ENCODE results near the gene CDH13. TPM values are rescaled to one million over a fixed set of nuclear protein-coding genes. Genes with fewer than 3 reads are reported as not detected.

CDH13 gene
- total and polyA plus RNA-seq, 2 of the 8 experiments (the other 6 are each of a cell fraction or from before 2014, with no cell fraction given): 2.3 to 2.4 TPM

GRCh38 chr16:83743241-83743640, 1116.5 kb downstream of the CDH13 start (continued):
- TF ChIP-seq, protein P1, sequence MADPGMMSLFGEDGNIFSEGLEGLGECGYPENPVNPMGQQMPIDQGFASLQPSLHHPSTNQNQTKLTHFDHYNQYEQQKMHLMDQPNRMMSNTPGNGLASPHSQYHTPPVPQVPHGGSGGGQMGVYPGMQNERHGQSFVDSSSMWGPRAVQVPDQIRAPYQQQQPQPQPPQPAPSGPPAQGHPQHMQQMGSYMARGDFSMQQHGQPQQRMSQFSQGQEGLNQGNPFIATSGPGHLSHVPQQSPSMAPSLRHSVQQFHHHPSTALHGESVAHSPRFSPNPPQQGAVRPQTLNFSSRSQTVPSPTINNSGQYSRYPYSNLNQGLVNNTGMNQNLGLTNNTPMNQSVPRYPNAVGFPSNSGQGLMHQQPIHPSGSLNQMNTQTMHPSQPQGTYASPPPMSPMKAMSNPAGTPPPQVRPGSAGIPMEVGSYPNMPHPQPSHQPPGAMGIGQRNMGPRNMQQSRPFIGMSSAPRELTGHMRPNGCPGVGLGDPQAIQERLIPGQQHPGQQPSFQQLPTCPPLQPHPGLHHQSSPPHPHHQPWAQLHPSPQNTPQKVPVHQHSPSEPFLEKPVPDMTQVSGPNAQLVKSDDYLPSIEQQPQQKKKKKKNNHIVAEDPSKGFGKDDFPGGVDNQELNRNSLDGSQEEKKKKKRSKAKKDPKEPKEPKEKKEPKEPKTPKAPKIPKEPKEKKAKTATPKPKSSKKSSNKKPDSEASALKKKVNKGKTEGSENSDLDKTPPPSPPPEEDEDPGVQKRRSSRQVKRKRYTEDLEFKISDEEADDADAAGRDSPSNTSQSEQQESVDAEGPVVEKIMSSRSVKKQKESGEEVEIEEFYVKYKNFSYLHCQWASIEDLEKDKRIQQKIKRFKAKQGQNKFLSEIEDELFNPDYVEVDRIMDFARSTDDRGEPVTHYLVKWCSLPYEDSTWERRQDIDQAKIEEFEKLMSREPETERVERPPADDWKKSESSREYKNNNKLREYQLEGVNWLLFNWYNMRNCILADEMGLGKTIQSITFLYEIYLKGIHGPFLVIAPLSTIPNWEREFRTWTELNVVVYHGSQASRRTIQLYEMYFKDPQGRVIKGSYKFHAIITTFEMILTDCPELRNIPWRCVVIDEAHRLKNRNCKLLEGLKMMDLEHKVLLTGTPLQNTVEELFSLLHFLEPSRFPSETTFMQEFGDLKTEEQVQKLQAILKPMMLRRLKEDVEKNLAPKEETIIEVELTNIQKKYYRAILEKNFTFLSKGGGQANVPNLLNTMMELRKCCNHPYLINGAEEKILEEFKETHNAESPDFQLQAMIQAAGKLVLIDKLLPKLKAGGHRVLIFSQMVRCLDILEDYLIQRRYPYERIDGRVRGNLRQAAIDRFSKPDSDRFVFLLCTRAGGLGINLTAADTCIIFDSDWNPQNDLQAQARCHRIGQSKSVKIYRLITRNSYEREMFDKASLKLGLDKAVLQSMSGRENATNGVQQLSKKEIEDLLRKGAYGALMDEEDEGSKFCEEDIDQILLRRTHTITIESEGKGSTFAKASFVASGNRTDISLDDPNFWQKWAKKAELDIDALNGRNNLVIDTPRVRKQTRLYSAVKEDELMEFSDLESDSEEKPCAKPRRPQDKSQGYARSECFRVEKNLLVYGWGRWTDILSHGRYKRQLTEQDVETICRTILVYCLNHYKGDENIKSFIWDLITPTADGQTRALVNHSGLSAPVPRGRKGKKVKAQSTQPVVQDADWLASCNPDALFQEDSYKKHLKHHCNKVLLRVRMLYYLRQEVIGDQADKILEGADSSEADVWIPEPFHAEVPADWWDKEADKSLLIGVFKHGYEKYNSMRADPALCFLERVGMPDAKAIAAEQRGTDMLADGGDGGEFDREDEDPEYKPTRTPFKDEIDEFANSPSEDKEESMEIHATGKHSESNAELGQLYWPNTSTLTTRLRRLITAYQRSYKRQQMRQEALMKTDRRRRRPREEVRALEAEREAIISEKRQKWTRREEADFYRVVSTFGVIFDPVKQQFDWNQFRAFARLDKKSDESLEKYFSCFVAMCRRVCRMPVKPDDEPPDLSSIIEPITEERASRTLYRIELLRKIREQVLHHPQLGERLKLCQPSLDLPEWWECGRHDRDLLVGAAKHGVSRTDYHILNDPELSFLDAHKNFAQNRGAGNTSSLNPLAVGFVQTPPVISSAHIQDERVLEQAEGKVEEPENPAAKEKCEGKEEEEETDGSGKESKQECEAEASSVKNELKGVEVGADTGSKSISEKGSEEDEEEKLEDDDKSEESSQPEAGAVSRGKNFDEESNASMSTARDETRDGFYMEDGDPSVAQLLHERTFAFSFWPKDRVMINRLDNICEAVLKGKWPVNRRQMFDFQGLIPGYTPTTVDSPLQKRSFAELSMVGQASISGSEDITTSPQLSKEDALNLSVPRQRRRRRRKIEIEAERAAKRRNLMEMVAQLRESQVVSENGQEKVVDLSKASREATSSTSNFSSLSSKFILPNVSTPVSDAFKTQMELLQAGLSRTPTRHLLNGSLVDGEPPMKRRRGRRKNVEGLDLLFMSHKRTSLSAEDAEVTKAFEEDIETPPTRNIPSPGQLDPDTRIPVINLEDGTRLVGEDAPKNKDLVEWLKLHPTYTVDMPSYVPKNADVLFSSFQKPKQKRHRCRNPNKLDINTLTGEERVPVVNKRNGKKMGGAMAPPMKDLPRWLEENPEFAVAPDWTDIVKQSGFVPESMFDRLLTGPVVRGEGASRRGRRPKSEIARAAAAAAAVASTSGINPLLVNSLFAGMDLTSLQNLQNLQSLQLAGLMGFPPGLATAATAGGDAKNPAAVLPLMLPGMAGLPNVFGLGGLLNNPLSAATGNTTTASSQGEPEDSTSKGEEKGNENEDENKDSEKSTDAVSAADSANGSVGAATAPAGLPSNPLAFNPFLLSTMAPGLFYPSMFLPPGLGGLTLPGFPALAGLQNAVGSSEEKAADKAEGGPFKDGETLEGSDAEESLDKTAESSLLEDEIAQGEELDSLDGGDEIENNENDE (IDR thresholded peaks at IDR 0.05; ENCODE audit: insufficient replicate concordance, low read length): no peak
